ENCODE measurements around the gene FAM171A2.

The FAM171A2 gene

GRCh38 chr17:44362949-44363612, 572 bp downstream of the FAM171A2 start:
- peak overlapping the region; percentile 77 for H3K4me3 ChIP-seq (ENCODE audit: low read depth, low read length)
- no peak for TF ChIP-seq CTCF (IDR thresholded peaks at IDR 0.05; ENCODE audit: low read depth, low read length)

DNA sequence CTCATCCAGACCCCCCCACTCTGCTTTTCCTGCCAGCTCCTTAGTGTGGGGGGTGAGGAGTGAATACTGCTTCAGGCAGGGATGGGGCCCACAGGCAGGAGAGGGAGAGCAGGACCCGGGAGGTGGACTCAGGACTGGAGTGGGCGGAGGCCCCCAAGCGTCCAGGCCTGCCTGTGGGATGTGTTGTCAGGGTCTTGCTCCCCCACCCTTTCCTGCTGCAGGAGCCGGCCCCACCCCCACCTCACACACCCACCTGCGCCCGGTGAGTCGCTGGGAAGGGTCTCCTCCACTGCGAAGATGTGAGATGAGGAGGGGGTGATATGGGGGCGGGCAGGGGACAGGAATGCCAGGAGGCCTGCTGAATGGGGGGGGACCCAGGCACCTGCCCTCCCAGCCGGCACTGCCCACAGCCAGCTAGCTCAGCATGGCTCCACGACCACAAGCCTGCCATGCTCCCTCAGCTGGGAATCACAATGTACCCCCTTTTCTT, 1.1 kb downstream of the FAM171A2 start:
- TF ChIP-seq CTCF (IDR thresholded peaks at IDR 0.05; ENCODE audit: low read depth, low read length), result no peak
- peak overlapping the region; percentile 77 for H3K4me3 ChIP-seq (ENCODE audit: low read depth, low read length)

GRCh38 chr17:44361292-44362260, 2.1 kb downstream of the FAM171A2 start:
- H3K4me3 ChIP-seq (ENCODE audit: low read depth, low read length), result no peak overlapping the region
- TF ChIP-seq CTCF (IDR thresholded peaks at IDR 0.05; ENCODE audit: low read depth, low read length), result no peak

DNA sequence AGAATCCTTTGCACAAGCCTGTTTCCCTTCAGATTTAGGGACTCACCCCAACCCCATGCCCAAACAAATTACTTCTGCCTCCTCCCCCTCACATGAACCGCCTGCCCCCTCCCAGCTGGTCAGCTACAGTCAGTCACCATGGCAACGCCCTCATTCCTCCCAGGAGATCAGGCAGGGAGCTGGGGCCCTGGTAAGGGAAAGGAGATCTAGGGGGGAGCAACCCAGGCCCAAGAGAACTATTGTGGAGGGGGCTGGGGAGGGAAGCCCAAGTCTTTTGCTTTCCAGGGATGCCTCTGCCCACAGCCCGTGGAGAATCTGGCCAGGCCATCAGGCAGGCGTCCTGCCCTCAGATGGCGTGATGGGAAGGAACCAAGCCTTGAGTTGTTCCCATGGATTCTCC, 2.8 kb downstream of the FAM171A2 start:
- H3K4me3 ChIP-seq (ENCODE audit: low read depth, low read length), result no peak overlapping the region
- no peak for TF ChIP-seq CTCF (IDR thresholded peaks at IDR 0.05; ENCODE audit: low read depth, low read length)

DNA sequence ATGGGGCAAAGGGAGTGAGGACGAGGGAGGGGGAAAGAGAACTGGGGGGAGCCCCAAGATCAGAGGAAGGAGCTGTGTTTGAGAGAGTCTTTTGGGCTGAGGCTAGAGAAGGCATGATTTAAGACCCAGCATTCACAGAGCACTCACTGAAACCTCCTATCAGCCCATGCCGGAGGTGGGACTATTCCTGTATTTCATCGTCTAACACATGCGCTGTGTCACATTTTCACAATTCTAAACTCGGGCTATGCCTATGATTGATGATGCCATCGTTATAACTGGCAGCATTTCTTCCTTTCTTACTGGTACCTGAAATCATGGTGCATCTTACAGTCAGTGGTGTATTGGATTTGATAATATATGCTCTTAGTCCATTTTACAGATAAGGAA, 3.5 kb downstream of the FAM171A2 start:
- H3K4me3 ChIP-seq (ENCODE audit: low read depth, low read length), result no peak overlapping the region

GRCh38 chr17:44359458-44360143, 4.1 kb downstream of the FAM171A2 start:
- no peak for TF ChIP-seq CTCF (IDR thresholded peaks at IDR 0.05; ENCODE audit: low read depth, low read length)
- H3K4me3 ChIP-seq (ENCODE audit: low read depth, low read length), result no peak overlapping the region

More for the DNA sequence above, 3.5 kb downstream of the FAM171A2 start:
- TF ChIP-seq CTCF (IDR thresholded peaks at IDR 0.05; ENCODE audit: low read depth, low read length), result no peak
